Fibroblast of upper back skin (primary cell): Measurements from ENCODE around the gene PSAT1.

Experiments used
- DNase-seq: peaks from one replicate; pipeline ENCODE4 v3.0.0-alpha.2; 2013

The PSAT1 gene

DNA sequence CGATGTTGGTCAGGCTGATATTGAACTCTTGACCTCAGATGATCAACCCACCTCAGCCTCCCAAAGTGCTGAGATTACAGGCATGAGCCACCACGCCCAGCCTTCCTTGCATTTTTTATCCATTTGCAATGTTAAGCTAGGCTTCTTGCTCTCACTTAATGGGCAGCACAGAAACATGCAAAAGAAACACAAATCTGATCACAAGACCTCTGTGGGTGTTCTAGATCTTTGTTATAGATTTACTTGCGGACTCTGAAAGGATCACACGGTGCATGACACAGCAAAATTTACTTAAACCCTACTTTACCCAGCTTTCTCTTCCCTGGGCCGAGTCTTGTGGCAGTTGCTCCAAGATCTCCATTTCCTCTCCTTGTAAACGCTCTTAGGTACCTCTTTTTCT lies 71.3 kb downstream of the PSAT1 start:
- no peak for DNase-seq

DNA sequence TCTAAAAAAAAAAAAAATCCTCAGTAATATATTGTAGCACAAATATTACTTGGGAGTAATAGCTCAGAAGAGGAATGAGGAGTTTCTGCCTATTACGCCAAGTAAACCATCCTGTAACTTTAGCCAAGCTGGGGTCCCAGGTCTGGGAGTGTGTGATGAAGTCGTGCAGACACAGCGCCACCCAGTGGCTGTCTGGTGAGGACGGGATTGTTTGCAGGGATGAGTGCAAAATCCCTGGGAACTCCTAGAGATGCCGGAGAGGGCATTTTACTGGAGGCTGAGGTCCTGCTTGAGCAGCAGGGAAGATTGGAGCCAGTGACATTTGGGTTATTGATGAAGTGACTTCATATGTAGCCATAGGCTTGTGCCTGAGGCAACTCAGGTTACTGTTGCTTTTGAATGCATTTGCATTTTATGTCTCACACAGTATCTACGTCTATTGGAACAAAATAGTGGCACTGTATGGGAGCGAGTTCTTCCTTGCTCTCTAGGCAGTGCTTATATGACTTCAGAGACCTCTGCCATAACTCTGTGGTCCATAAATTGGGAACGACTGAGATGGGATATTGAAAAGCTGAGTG lies 72.8 kb downstream of the PSAT1 start:
- peak; percentile 71 for DNase-seq

- no peak for DNase-seq
Measured at GRCh38 chr9:78370991-78371390, 74.1 kb downstream of the PSAT1 start.

DNA sequence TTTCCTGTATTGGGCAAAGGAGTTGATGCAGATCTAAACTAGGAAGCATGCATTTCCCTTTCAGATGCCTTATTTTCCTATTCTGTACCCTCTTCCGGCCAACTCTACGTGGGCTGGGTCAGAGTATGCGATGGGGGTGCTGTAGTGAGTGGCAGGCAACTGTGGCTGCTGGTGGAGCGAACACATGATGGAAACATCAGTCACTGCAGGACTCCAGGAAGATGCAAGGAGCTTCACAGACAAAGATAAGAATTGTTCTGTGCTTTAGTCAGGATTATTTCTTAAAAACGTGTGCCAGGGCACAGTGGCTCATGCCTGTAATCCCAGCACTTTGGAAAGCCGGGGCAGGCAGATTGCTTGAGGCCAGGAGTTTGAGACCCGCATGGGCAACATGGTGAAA lies 75.1 kb downstream of the PSAT1 start:
- no peak for DNase-seq
